Eye (tissue), 1 donor: ENCODE data around the gene FREY1.
A peak's percentile ranks its signal among the peaks of the same experiment; 100 is the strongest.

Experiments
- DNase-seq: peaks from one replicate; pipeline ENCODE4 v3.0.0-alpha.2; 2015

FREY1 gene

DNA sequence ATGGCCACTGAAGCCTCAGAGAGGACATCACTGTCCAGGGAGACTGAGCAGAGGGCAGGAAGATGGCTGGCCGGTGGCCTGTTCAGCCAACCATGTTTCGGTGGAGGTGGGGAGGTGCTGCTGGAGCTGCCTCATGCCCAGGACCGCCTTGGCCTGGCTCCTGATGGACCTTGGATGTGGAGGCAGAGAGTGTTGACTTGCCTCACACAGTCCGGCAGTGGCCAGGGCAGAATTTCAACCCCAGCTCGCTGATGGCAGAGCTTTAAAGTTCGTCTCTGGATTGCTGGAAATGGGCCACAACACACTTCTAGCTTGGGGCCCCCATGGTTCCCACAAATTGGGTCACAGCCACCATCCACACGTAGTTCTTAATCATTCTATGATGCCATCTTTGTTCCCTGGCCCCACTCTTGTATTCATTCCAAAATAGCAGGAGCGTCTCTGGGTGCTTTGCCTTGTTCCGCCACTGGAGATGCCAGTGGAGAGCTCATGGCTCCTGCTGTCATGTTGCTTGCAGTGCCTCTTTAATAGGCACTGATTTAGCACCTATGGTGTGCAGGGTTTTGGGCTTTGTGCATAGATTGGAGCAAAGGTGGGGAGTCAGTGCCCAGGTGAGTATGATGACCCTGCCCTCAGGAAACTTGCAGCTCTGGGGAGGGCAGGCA, 16.1 kb downstream of the FREY1 start:
- no peak for DNase-seq

DNA sequence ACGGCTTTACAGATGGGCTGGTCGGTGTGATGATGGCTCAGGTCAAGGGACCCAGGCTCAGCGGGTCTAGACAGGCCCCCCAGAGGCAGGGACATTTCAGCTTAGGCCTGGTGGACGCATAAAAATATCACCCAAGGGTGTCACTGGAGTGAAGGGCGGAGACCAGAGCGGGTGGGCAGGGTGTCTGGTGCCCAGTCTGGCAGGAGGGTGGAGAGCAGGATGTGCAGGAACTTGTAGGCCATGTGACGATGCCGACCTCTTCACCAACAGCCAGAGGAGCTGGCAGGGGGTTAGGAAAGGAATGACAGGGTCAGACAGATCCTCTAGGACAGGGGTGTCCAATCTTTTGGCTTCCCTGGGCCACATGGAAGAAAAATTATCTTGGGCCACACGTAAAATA, 17.1 kb downstream of the FREY1 start:
- DNase-seq, result no peak

DNA sequence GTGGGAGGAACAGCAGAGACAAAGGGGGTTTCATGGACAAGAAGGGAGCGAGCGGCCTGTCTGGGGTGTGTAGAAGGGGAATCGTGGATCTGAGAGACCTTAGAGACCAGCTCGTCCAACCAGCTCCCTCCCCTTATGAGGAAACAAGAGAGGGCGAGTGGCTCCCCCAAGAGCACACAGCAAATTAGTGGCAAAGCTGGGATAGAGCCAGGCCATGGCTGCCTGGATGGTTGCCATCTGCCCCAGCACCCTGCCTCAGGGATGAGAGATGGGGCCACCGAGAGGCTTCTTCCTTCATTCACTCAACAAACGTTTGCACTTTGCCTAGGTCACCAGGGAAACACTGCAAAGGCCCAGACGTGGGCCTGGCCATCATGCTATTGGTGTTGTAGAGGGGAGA, 17.5 kb downstream of the FREY1 start:
- no peak for DNase-seq

DNA sequence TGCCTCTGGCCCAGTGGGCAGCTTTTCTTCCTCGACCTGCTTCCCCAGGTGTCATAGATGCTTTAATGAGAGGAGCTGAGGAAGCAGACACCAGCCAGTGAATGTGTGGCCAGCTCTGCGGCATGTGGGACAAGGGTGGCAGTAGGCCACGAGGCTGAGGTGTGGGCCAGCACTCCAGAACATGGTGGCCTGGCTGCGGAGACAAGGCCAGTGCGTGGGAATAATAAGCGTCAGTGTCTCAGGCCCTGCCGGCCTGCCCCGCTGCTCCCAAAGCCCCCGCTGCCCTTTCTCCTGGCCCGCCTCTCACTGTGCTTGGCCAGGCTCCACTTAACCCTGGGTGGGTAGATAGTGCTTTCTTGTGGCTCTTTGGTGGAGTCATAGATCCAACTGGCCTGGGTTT, 19.5 kb downstream of the FREY1 start:
- no peak for DNase-seq

DNA sequence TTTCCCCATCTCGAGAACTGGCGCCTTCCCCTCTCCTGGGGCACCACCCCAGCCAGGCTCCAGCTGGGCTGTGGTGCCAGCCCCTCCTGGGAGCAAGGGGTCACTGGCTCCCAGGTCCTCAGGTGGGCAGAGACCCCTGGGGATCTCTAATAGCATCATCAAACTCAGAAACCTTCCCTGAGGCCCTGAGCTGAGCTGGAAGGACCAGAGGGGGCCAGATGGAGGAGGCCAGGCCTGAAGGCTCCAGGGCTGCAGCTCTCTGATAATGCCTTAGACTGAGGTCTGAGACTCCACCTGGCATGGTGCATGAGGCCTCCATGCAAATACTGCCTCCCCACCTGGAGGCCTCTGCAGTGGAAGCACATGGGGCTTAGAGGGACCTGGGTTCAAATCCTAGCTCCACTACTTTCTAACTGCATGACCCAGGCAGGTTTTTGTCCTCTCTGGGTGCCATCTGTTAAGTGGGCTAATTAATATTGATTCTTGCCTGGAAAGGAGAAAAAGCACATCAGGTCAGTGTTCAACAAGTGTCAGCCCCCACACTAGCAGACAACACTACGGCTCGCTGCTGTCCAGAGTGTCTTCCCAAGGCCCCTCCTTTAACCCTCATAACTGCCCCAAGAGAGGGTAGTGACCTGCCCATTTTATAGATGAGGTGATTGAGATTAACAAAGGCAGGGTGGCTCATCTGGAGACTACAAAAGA, 20.1 kb downstream of the FREY1 start:
- DNase-seq, result peak; percentile 25

DNA sequence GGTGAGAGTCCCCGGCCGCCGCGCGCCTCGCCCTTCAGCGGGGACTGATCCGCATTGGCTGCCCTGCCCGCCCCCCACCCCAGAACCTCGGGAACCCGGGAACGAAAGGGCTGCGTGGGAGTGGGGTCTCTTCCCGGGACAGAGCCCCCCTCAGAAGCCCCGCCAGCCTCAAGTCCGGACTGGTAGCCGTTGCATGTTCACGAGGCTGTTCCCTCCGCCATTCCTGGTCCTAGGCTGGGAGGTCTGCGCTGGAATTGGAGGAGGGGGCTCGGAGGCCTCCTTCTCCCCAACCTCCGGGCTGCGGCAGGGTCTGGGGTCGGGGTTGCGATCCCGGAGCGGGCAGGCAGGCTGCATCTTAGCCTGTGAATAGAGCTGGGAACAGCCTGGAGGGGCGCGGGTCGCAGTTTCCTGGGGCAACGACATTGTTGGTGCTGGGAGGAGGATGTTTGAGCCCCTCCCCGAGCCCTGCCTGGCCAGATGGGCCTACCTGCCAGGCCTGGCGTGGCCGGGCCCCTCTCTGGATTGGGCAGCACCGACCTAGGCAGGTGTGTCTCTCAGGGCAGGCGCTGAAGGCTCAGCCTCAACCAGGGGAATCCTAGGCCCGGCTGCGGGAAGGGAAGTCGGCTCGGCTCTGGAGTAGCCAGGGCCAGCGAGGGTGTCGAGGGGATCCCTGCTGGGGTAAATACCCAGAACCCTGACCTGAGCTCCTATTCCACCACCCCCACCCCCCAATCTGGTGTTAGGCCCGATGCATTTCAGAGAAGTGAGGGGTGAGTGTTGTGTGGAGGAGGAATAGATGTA, 20.9 kb downstream of the FREY1 start:
- DNase-seq, result peak; percentile 51

DNA sequence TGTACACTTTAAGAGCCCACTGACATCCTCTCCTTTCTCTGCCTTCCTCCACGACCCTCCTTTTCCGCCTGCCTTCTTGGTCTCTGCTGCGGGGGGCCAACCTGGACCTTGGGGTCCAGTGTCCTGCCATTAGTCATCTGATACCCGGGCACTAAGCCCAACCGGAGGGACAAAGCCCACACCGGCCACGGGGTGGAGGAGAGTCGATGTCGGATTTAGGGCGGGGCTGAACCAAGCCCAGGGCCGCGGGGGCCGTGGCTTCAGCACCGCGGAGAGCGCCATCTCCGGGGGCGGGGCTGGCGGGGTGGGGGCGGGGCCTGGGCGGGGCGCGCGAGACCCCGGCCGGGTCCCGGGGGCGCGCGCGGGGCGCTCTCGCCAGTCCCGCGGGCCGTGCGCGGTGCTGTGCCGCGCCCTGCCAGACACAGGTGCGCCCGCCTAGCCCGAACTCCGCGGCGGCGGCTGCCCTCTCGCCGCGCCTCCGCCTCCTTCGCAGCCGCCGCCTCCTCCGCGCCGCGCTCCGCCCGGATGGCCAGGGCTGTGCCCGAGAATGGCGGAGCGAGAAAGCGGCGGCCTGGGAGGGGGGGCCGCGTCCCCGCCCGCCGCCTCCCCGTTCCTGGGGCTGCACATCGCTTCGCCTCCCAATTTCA, 21.7 kb downstream of the FREY1 start, which contains the start of gene MAPK8IP1:
MAPK8IP1 (plus strand) TSS at position 378 of the 647 bp plus-strand sequence; CDS start at position 548, 170 bp downstream.
- DNase-seq, result peak; percentile 77

DNA sequence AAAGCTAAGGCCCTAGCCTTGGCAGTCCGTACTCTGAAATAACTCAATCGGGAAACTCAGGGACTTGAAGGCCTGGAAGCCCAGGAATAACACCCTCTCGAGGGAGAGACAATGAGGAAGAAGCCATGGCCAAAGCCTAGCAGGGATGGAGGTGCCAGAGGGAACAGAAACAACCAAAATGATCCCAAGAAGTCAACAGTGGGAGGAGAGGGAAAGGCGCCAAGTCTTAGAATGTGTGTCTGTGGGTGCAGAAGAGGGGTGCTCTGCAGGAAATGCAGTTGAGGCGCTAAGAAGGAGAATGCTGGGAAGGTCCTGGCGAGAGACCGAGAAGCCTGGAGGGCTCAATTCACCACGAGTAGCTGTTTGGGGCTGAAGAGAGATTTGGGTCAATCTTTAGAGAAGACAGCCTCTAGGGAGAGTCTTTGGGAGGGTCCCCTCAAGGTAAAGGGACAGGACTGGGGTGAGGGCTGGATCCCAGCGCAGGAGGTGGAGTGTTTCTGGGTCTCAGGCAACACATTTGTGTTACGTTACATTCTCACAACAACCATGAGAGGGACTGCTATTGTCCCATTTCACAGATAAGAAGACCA, 22.4 kb downstream of the FREY1 start:
- DNase-seq, result no peak

DNA sequence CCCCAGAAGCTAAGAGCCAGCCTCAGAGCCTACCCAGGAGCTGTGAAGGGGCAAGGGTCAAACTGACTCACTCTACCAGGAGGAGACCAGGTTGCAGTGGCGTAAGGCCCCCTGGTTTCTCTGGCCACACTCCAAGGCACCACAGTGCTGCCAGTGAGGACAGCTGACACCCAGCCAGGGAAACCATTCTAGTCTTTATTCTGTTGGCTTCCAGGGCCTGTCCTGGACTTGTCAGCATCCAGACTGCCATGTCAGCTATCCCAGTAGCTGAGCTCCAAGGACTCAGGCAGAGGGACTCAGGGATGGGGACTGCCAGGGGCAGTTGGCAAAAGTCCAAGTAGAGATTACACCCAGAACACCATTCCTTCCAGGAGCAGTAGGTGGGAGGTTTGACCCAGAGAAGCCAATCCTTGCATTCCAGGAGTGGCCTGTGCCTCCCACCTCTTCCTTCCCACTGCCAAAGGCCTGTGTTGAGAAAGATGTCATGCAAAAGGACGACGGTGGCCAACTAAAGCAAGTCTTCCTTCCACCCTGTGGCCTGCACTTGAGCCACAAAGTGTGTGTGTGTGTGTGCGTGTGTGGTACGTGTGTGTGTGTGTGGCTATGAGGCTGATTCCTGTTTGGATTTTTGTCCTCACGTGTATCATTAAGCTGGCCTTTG, 25.2 kb downstream of the FREY1 start:
- no peak for DNase-seq

DNA sequence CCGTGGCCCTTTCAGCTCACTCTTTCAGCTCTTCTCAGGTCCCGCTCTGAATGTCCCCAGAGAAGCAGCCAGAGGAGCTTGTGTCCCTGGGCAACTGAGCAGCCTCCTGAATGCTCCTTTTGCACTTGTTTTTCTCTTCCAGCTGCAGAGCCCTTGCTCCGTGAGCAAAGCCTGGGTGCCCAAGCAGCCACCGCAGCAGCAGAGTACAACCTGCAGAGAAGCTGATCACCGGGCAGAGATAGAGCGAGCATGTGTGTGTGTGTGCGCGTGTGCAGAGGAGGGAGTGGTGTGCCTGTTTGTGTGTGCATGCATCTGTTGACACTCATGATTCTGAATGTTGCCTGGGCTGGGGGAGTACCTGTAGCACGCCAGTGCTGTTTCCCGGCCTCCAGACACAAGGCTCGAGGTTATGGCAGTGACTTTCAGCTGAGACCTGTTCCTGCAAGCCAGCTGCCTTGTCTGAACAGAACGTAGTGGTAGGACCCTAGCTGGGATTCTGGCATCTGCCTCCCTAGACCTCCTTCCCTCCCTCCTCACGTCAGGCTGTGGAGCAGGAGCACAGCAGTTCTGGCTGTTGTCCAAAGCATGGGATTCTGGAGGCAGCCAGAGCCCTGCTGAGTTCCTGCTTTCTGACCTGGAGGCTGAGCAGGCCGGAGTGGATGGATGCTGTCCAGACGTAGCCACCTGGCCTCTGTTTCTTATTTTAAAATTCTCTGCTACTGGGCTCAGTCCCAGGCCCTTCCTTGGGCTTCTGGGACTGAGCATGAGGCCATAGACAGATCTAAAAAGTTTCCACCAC, 26.1 kb downstream of the FREY1 start:
- no peak for DNase-seq

DNA sequence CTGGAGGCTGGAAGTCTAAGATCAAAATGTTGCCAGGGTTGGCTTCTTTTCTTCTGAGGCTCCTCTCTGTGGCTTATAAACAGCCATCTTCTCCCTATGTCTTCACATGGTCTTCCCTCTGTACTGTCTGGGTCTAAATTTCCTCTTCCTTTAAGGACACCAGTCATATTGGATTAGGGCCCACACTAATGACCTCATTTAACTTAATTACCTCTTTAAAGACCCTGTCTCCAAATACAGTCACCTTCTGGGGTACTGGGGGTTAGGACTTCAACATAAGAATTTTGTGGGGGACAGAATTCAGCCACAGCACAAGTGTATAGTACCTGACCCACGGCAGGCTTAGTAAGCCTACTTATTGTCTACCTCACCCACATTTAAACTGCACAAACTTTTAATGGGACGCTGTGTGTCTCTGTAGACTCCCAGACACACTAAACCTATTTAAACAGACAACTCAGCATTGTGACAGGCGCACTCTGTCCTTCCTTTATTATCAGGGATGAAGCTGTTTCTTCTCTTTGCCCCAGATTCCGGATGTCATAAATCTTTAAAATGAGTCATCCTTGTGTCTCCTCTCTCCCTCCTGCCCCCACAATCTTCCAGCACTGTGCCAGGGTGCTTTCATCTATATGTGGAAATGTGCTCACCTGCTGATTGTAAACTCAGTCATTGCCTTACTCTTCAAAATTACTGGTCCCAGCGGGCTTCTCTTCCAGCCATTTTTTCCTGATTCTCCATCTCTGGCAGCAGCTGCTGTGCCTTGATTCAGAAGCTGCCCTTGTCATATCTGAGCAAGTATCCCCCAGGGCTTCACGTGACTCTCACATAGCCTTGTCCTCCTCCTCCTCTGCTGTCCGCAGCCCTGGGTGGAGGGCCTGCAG, 27.0 kb downstream of the FREY1 start:
- peak; percentile 75 for DNase-seq

DNA sequence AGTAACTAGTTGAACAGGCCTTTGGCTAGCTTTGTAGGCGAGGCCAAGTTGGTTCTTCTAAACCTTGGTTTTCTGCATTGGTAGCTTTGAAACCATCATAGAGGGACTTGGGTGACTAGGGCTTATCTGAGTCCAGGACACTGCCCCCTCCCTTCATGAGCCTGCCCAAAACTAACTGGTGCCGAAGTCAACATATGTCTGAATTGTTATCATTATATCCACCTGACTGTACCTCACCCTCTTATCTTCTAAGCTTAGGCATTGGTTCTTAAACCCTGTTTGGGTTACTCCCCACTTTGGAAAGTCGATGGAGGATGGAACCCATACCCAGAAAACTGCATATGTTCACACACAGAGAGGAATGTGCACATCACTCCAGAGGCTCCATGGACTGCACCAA, 29.2 kb downstream of the FREY1 start:
- DNase-seq, result no peak

DNA sequence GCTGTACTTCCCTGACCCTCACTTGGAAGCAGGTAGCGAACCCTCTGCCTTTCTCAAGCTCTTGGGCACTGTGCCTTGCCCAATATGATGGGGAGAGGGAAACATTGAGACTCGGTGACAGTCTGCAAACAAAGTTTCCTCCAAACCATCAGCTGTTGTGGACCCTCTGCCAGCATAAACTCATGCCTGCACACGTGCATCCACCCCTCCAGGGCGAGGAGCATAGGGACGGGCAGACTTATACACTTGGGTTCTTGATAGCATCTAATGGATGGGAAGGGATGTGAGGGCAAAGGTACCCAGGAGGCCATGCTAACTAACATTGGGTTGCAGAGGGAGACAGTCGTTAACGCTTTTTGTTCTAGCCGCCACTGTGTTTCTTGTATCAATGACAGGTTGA, 29.9 kb downstream of the FREY1 start:
- DNase-seq, result no peak

DNA sequence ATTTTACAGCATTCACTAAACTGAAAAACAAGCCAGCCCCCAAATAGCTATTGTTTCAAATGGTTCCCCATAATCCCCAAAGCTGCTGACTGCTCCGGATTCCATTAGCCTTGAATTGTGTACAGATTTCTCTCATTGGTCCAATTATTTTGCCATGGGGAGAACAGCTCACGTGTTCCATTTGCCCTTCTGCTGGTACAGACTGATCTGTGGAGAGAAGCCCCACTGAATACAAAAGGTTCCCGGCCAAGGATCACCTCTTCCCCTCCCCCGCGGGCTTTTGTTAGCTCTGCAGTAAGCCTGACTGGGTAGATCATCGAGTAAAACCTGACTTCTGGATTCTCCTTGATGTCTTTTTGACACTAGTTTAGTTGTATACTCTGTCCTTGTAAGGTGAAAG, 30.7 kb downstream of the FREY1 start:
- no peak for DNase-seq

DNA sequence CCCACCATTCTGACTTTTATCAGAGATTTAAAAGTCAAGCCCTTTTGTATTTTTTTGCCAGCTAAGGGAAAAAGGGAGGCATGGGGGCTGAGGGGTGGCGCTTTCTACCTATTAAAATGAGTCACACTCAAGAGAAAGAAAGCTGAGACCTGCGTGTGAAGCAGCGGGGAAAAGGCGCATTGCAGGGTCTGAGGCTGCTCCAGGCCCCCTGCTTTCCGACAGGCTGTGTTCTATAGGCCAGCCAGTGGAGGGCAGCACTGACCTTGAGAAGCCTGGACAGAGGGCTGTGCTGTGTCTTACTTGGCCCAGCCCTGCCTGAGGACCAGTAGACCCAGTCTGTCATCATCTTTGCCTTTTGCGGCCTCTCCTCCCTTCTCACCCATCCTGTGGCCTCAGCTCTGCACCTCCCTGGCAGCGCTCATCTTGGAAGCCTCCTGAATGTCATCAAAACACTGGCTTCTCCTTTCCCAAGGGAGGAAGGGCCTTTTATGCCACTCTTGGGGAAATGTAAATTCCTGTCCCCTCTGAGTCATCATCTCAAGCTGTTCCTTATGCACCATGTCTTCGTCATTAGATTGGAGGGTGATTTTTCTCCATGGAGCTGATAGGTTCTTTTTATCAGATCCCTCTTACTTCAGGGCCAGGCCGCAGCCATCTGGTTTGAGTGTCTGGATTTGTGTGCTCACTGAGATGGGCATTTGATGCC, 34.3 kb downstream of the FREY1 start:
- DNase-seq, result peak; percentile 87

DNA sequence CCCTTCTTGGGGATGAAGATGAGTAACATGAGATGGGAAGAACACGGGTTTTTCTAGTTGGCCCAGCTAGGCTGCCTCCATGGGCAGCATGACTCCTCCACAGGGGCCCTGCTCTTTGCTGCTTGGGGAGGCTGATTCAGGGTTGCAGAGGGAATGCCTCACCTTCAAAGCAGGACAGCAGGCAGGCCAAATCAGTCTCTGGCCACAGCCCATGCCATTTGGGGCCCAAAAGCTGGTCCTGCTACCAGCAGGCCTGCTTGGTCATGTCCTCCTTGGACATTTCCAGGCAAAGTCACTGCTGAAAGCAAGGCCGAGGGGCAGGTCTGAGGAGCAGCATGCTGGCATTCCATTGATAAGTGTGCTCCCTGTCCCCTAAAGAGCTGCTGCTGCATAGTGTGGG, 35.4 kb downstream of the FREY1 start:
- no peak for DNase-seq

DNA sequence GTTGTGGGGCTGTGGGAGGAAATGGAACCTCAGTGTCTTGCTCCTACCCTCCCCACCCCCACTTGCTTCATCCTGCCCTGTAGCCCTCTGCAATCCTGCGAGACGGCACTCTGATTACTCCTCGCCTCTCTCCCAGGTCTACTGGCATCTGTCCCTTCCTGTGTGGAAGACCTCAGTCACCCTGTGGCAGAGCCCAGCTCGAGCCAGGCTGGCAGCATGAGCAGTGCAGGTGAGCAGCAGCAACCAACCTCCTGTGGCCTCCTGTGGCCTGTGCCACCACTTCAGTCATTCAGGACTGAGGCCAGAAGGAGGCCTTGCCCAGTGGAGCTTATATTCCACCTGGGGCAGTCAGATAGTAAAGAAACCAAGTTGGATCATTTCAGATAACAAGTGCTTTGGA, 36.4 kb downstream of the FREY1 start:
- no peak for DNase-seq

DNA sequence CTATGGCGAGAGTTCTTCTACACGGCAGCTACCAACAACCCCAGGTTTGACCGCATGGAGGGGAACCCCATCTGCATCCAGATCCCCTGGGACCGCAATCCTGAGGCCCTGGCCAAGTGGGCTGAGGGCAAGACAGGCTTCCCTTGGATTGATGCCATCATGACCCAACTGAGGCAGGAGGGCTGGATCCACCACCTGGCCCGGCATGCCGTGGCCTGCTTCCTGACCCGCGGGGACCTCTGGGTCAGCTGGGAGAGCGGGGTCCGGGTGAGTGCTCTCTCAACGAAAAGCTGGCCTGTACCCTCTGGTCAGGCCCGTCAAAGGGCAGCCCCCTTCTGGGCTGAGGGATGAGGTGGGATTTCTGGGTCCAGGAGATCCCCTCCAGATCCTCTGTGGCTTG, 37.5 kb downstream of the FREY1 start:
- no peak for DNase-seq

DNA sequence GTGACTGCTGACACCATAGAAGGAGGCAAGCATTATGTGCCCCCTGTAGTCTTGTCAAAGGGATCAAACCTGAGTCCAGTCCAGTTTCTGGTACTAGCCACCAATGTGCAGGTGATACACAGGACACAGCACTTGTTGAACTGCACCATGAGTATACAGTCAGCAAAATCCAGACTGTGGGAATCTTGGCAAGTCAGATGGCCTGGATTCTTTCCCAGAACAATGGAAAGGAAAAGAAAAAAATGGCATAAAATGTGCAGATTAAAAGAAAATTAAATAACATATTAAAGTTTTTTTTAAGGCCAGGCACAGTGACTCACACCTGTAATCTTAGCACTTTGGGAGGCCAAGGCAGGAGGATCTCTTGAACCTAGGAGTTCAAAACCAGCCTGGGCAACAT, 43.0 kb downstream of the FREY1 start:
- DNase-seq, result no peak
